B cell (primary cell): ENCODE data around the gene MBP. TPM values are rescaled to one million over a fixed set of nuclear protein-coding genes. Genes with fewer than 3 reads are reported as not detected.

Experiments used
- ATAC-seq: fragments of 200-7000 bp; cut with Tn5 transposase; one replicate; pipeline ENCODE4 v1.10.0; 2021; ENCODE audit warnings: low read depth, mild to moderate bottlenecking, moderate number of reproducible peaks, moderate library complexity
- CTCF ChIA-PET: fragments of 350-600 bp; sonication (Branson Sonifier 250); formaldehyde crosslinking; loops from one replicate; lab custom pipeline; 2021; ENCODE audit warnings: antibody characterized with exemption, inconsistent platforms; lab: Charles Lee
- POLR2A ChIA-PET: fragments of 350-600 bp; sonication (Branson Sonifier 250); formaldehyde crosslinking; loops from one replicate; lab custom pipeline; 2021; ENCODE audit warnings: antibody characterized with exemption; lab: Charles Lee
- DNase-seq: peaks from one replicate; pipeline ENCODE4 v3.0.0; 2013
- H2AFZ ChIP-seq: 2 replicates; pipeline ENCODE4 v1.6.1; 2012; ENCODE audit warnings: mild to moderate bottlenecking, low read depth, low read length; ENCODE audit not compliant: insufficient read depth, poor library complexity, severe bottlenecking
- H3K27ac ChIP-seq, 2 donors: 1 replicate in 1 of 2; 2 replicates in 1 of 2; pipeline ENCODE4 v1.5.1; 2012 to 2013; ENCODE audit warnings: low read length in 2 of 2, mild to moderate bottlenecking in 2 of 2, moderate library complexity in 1 of 2
- H3K27me3 ChIP-seq, 4 experiments: fragments of 200-600 bp in 1 of 4; sonication (generic) in 1 of 4; replicated peaks in 1 of 4; 1 replicate in 2 of 4; 2 replicates in 2 of 4; pipeline versions ENCODE4 v1.6.1 to v1.7.0; 2013 to 2016; ENCODE audit warnings: low read length in 3 of 4, mild to moderate bottlenecking in 2 of 4, mixed read lengths in 1 of 4, moderate library complexity in 1 of 4; ENCODE audit not compliant: insufficient read depth in 4 of 4, control insufficient read depth in 3 of 4; ENCODE audit errors: control extremely low read depth in 1 of 4
- H3K36me3 ChIP-seq, 2 experiments: replicated peaks in 1 of 2; 1 replicate in 1 of 2; 2 replicates in 1 of 2; pipeline versions ENCODE4 v1.6.1 to v1.7.1; 2013; ENCODE audit warnings: low read length in 1 of 2; ENCODE audit not compliant: insufficient read depth in 2 of 2, control insufficient read depth in 1 of 2; ENCODE audit errors: control extremely low read depth in 1 of 2, extremely low read depth in 1 of 2
- H3K4me1 ChIP-seq, 2 donors: fragments of 200-600 bp in 1 of 2; sonication (generic) in 1 of 2; 1 replicate in 1 of 2; 2 replicates in 1 of 2; pipeline versions ENCODE4 v1.5.1 to v1.6.1; 2013 to 2017; ENCODE audit warnings: low read length in 2 of 2; ENCODE audit not compliant: control insufficient read depth in 2 of 2, insufficient read depth in 2 of 2
- H3K4me2 ChIP-seq: replicated peaks from 2 replicates; pipeline ENCODE3; 2012; ENCODE audit warnings: mild to moderate bottlenecking, low read depth, low read length; ENCODE audit not compliant: poor library complexity, severe bottlenecking
- H3K4me3 ChIP-seq, 5 experiments: fragments of 200-600 bp in 1 of 5; sonication (generic) in 1 of 5; 1 replicate in 3 of 5; 2 replicates in 2 of 5; pipeline versions ENCODE4 v1.5.1 to v1.7.0; 2011 to 2016; ENCODE audit warnings: low read length in 4 of 5, mild to moderate bottlenecking in 4 of 5, low read depth in 2 of 5, control low read depth in 1 of 5, moderate library complexity in 1 of 5; ENCODE audit not compliant: insufficient read depth in 1 of 5; ENCODE audit errors: control extremely low read depth in 1 of 5, extremely low read depth in 1 of 5
- H3K79me2 ChIP-seq: fragments of 200-600 bp; sonication (generic); one replicate; pipeline ENCODE4 v1.6.0; 2016; ENCODE audit warnings: low read length; ENCODE audit not compliant: control insufficient read depth, insufficient read depth
- H3K9ac ChIP-seq: fragments of 200-600 bp; sonication (generic); 2 replicates; pipeline ENCODE4 v1.6.1; 2017; ENCODE audit warnings: mild to moderate bottlenecking, low read length, moderate library complexity
- H3K9me3 ChIP-seq, 3 donors: one replicate each; pipeline versions ENCODE4 v1.6.1 to v1.7.1; 2013; ENCODE audit warnings: low read length in 2 of 3; ENCODE audit not compliant: control insufficient read depth in 2 of 3, insufficient read depth in 1 of 3; ENCODE audit errors: control extremely low read depth in 1 of 3
- H4K20me1 ChIP-seq: 2 replicates; pipeline ENCODE4 v1.6.0; 2012; ENCODE audit warnings: mild to moderate bottlenecking, low read length; ENCODE audit not compliant: insufficient read depth, control insufficient read depth, poor library complexity, severe bottlenecking
- H3K27ac Mint-ChIP-seq: one replicate; pipeline ENCODE4 v1.8.0; 2021; ENCODE audit warnings: mixed read lengths
- H3K27me3 Mint-ChIP-seq: one replicate; pipeline ENCODE4 v1.8.0; 2021; ENCODE audit warnings: mixed read lengths
- H3K4me1 Mint-ChIP-seq: one replicate; pipeline ENCODE4 v1.8.0; 2021; ENCODE audit warnings: mixed read lengths
- H3K4me3 Mint-ChIP-seq: one replicate; pipeline ENCODE4 v1.8.0; 2021; ENCODE audit warnings: mixed read lengths
- H3K9me3 Mint-ChIP-seq: one replicate; pipeline ENCODE4 v1.8.0; 2022; ENCODE audit warnings: mixed read lengths; ENCODE audit not compliant: insufficient read depth
- CTCF ChIP-seq: fragments of 200-600 bp; IDR thresholded peaks from one replicate; pipeline ENCODE4 v1.8.0; 2022; ENCODE audit warnings: antibody characterized with exemption, mild to moderate bottlenecking
- EZH2 ChIP-seq: IDR thresholded peaks from 2 replicates; pipeline ENCODE4 v1.6.1; 2012; ENCODE audit warnings: borderline replicate concordance, low read depth, mild to moderate bottlenecking, moderate library complexity, low read length; ENCODE audit not compliant: insufficient read depth, poor library complexity, severe bottlenecking
- WGBS: methylation state at CpG from one replicate; pipeline ENCODE4 v1.1.5; 2013; ENCODE audit warnings: missing lambda C conversion rate; ENCODE audit not compliant: insufficient coverage; 5-methylcytosine and 5-hydroxymethylcytosine counted together
- intact Hi-C: fragments of 100-400 bp; cut with micrococcal nuclease; formaldehyde crosslinking; loops from one replicate; pipeline ENCODE4 v1.10.0; 2022
- polyA plus RNA-seq: library from polyadenylated mRNA; depleted of rRNA; stranded (reverse); fragments of >200 nt; gene quantifications from 2 replicates; pipeline ENCODE4 v1.2.3, GENCODE V29; 2012
- total RNA-seq, 2 donors: library from RNA; stranded (reverse); fragments of 120-200 nt in 1 of 2; gene quantifications; 1 replicate in 1 of 2; 2 replicates in 1 of 2; pipeline versions ENCODE4 v1.2.3 to v1.2.4, GENCODE V29; 2013 to 2022

The MBP gene
- total and polyA plus RNA-seq, 2 donors (not counting 1 experiment from before 2014, with no cell fraction given): 30.1 to 192 TPM

DNA sequence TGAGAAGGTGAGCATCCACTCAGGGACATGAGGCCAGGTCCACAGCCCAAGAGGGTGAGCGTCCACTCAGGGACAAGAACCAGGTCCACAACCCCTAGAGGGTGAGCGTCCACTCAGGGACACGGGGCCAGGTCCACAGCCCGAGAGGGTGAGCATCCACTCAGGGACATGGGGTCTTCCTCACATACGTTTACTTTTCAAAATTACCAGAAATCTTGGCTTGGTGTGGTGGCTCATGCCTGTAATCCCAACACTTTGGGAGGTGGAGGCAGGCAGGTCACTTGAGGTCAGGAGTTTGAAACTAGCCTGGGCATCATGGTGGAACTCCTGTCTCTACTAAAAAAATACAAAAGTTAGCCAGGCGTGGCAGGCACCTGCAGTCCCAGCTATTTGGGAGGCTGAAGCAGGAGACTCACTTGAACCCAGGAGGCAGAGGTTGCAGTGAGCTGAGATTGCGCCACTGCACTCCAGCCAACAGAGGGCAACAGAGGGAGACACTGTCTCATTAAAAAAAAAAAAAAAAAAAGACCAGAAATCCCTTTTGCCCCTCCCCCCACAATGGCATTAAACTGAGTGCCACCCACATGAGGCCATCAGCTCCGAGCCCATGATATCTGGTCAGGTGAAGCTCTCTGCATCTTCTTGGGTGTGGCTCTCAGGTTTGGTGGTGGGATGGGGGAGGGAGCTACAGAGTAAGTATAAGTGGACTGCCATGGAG, 9.0 kb upstream of the MBP start:
- WGBS: 93% methylated on average over 7 of the region's 8 CpGs
- Histone ChIP-seq H3K9ac (no peak overlapping the region), H3K4me1 (peaks cover 8 to 14% of the 10 kb centered on the region in 2 donors), H3K27me3 (no peaks in the 10 kb centered on the region), H3K27ac (no peak overlapping the region), H3K79me2 (no peaks in the 10 kb centered on the region), H4K20me1 (no peaks in the 10 kb centered on the region), H3K9me3 (peaks cover 0 to 30% (median 23%) of the 10 kb centered on the region in 3 donors), H2AFZ (no peak overlapping the region), H3K4me2 (no peak overlapping the region), H3K4me3 (no peak overlapping the region), H3K36me3 (no peaks in the 10 kb centered on the region)
- Mint-ChIP-seq H3K4me3 (no peak overlapping the region), H3K4me1 (peaks cover 32% of the 10 kb centered on the region), H3K9me3 (peaks cover 6% of the 10 kb centered on the region), H3K27ac (peak overlapping the region; percentile 59), H3K27me3 (no peaks in the 10 kb centered on the region)
- POLR2A ChIA-PET: interaction anchor here (0.6 to 1.0 kb wide), 2 partner anchors 9 to 63 kb away, joined by 3 read pairs; partner anchors contain the start of gene MBP
- TF ChIP-seq EZH2 (no peak), CTCF (no peak)
- DNase-seq (no peak), ATAC-seq (no peak)
- CTCF ChIA-PET: interaction anchor here (1.1 to 1.3 kb wide), 2 partner anchors 17 to 39 kb away, joined by 3 to 4 read pairs; no protein-coding TSS in a partner anchor
- intact Hi-C loops: no loop called here
